HG02610 (cell line): Measurements from ENCODE around the gene GGT6.

ENCODE experiments used
- ATAC-seq: cut with Tn5 transposase; IDR thresholded peaks from one replicate; pipeline ENCODE4 v1.9.1; 2021; ENCODE audit warnings: mild to moderate bottlenecking, moderate library complexity; ENCODE audit not compliant: unreplicated experiment

Gene GGT6

GRCh38 chr17:4576729-4577322, 16.4 kb upstream of the GGT6 start:
- ATAC-seq, result no peak

- no peak for ATAC-seq
Observed at GRCh38 chr17:4576161-4576558, 15.8 kb upstream of the GGT6 start.

- no peak for ATAC-seq
Observed at GRCh38 chr17:4574448-4575045, 14.2 kb upstream of the GGT6 start.

DNA sequence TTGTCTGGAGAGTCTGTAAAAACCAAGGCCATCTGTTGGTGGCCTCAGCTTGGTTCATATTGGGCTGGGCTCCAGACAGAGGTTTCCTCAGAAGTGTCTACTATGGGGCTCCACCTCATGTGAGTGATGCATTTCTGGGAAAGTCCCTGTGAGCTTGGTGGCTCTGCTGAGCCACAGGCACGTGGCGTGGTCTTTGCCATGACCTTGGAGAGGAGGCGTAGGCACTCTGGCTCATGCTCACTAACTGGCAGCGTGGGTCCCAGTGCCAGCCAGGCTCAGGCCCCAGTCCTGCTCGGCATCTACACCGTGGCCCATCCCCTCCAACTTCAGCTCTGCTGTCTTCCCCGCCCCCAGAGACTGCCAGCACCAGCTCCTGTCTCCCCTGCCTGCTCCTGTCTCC, 13.3 kb upstream of the GGT6 start:
- ATAC-seq, result no peak

DNA sequence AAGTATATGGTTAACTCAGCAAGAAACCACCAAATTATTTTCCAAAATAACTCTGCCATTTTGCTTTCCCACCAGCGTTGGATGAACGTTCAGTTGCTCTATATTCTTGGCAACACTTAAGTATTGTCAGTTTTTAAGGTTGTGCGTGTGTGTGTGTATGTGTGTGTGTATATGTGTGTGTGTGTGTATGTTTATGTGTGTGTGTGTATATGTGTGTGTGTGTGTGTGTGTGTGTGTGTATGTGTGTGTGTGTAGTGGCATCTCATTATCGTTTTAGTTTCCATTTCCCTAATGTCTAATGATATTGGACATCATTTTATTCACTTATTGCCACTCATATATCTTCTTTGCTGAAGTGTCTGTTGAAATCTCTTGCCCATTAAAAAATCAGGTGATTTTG, 12.7 kb upstream of the GGT6 start:
- no peak for ATAC-seq

GRCh38 chr17:4572131-4572530, 11.8 kb upstream of the GGT6 start:
- no peak for ATAC-seq

GRCh38 chr17:4569591-4569990, 9.2 kb upstream of the GGT6 start:
- ATAC-seq, result no peak

DNA sequence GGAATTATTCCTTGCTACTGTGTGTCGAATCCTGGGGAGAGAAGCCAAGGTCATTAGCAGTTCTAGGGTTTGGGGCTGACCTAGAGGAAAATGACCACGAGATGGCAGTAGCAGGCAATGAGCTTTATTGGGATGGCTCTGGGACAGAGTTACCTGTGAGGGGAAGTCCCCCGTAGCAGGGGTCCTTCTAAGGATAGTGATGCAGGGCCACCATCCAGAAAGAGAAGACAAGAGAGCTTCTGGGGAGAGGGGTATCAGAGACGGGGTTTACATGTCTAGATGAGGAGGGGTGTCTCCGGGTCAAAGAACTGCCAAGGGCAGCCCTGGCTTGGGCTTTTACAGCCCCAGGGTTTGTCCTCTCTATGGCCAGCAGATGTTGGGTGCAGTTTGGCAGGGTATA, 6.4 kb upstream of the GGT6 start:
- no peak for ATAC-seq

DNA sequence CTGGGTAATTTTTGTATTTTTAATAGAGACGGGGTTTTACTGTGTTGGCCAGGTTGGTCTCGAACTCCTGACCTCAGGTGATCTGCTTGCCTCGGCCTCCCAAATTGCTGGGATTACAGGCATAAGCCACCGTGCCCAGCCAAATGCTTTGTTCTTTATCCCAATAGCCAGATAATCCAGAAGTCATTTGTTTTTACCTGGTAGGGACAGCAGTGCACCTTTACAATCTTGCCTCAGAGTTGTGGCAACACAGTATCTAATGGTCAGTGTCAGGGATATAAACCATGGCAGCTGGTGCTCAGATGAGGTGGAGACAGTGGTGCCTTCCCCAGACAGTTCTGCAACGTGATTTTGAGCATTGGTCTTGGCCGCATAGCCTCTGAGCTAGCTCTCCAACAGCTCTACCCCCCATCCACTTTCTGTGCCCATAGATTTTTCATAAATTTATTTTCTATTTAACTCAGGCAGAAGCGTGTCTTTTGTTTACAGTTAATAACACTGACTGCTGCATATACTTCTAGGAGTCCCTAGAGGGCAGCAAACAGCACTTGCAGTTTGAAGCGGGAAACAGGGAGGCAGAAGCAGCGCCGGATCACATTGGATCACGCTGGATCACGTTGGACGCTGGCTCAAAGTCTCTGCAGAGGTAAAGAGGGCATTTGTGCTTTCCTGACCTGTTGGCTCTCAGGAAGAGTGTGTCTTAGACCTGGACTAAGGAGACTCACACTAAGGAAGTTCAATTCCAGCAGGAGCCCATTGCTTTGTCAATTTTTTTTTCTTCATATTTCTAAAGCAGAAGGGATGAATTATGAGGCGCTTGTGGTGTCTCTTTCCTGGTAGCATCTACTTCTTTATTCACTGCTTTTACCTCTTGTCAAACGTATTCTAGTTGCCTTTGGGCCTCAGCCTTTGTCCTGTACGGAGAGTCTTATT, 5.1 kb upstream of the GGT6 start:
- no peak for ATAC-seq

GRCh38 chr17:4562015-4562969, 1.9 kb upstream of the GGT6 start:
- ATAC-seq, result no peak

GRCh38 chr17:4560837-4561256, 470 bp upstream of the GGT6 start:
- ATAC-seq, result no peak

GRCh38 chr17:4559966-4560365, 411 bp downstream of the GGT6 start:
- no peak for ATAC-seq

DNA sequence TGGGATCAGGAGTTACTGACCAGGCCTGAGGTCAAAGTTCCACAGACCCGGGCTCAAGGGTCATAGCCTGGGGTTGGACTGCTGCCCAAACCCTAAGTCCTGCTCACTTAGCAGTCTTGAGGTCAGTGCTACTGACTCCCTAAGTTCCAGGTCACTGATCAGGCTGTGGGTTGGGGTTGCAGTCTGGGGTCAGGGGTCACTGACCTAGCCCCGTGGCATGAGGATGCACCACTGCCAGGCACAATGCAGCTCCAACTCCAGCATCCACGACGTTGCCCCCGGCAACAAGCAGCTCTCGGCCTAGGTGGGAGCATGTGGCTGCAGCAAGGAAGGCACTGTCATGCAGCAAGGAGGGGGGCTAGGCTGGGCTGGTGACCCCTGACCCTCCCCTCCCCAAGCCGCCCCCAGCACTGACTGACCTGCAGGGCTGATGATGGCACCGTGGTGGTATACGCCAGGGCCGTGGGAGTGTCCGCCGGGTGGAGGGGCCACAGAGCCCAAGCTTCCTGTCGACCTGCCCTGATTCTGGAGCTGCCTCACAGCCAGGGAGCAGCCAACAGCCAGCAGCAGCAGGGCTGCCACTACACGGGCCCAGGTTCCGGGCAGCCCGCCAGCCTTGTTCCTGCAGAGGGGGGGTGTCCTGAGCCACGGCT, 1.1 kb downstream of the GGT6 start:
- ATAC-seq, result no peak

- no peak for ATAC-seq
Observed at GRCh38 chr17:4558347-4558971, 1.9 kb downstream of the GGT6 start.

GRCh38 chr17:4557626-4558346, 2.6 kb downstream of the GGT6 start:
- no peak for ATAC-seq

DNA sequence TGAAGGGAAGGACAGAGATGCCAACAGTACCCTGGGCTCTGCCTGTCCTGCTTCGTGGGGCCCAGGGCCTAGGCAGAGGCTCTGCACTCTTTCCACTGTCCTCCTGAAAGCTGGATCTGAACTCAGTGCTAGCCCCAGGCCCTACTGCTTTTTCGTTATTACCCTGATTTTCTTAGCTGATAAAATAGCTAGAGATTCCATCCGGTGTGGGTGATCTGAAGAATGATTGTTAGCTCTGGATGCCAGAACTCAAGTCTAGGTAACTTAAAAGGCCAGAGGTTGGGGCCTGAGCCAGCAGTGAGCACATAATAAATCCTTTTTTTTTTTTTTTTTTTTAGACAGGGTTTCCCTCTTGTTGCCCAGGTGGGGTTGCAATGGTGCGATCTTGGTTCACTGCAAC, 3.4 kb downstream of the GGT6 start:
- no peak for ATAC-seq

- no peak for ATAC-seq
Observed at GRCh38 chr17:4555873-4556759, 4.3 kb downstream of the GGT6 start.
